Mesodermal cell (in vitro differentiated cells): ENCODE data around the gene EPG5.
A peak's percentile ranks its signal among the peaks of the same experiment; 100 is the strongest.
"Not testable (repeated sequence)": the region's sequence is repeated elsewhere in the genome, so short reads cannot be mapped to it uniquely, and the experiment has no call there.

Source experiments
- H3K27ac ChIP-seq: 2 replicates; pipeline ENCODE4 v1.7.0; 2013; ENCODE audit warnings: mild to moderate bottlenecking, low read depth, low read length, moderate library complexity; ENCODE audit not compliant: severe bottlenecking
- H3K36me3 ChIP-seq: 2 replicates; pipeline ENCODE4 v1.7.1; 2013; ENCODE audit warnings: mild to moderate bottlenecking, low read length, moderate library complexity; ENCODE audit not compliant: control insufficient read depth, insufficient read depth
- H3K4me1 ChIP-seq: one replicate; pipeline ENCODE4 v1.7.1; 2013; ENCODE audit warnings: mild to moderate bottlenecking, low read length; ENCODE audit not compliant: insufficient read depth, control insufficient read depth, poor library complexity, severe bottlenecking
- H3K4me3 ChIP-seq: 2 replicates; pipeline ENCODE4 v1.7.0; 2013; ENCODE audit warnings: low read length, control low read depth, mild to moderate bottlenecking; ENCODE audit not compliant: insufficient read depth, poor library complexity, severe bottlenecking; ENCODE audit errors: extremely low read depth
- H3K9me3 ChIP-seq: 2 replicates; pipeline ENCODE4 v1.7.1; 2013; ENCODE audit warnings: mild to moderate bottlenecking, low read length, moderate library complexity; ENCODE audit not compliant: control insufficient read depth
- WGBS, 2 experiments: methylation state at CpG; one replicate each; pipeline ENCODE4 v1.1.5; 2013; ENCODE audit warnings: missing lambda C conversion rate in 2 of 2; ENCODE audit not compliant: insufficient coverage in 2 of 2; 5-methylcytosine and 5-hydroxymethylcytosine counted together

EPG5 gene

DNA sequence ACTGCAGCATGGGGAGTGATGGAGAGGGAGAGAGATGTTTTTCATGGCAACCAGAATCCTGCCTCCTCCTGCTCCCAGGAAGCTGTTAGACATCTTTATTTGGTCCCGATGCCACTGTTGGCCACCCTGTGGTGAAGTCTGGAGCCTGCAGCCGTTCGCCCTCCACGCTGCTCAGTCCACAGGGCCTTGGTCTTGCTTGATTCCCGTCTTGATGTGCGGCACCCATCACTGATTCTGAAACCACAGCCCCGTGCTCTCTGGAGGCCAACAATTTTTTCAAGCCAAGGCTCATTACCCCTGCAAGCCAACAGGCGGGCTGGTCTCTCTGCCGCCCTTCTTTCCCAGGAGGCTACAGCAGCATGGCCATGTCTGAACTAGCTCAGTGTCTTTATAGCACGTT lies 117.1 kb downstream of the EPG5 start:
- peaks cover 44% of the 10 kb centered on the region for H3K36me3 ChIP-seq
- no peak overlapping the region for H3K27ac ChIP-seq
- peaks cover 8% of the 10 kb centered on the region for H3K4me1 ChIP-seq
- H3K4me3 ChIP-seq = no peak overlapping the region
- WGBS, 2 experiments = 85 to 88% methylated on average over 9 to 10 of the region's 10 CpGs
- no peaks in the 10 kb centered on the region for H3K9me3 ChIP-seq

GRCh38 chr18:45849529-45849928 lies 117.6 kb downstream of the EPG5 start:
- no peak overlapping the region for H3K27ac ChIP-seq
- WGBS, 2 experiments = 94 to 98% methylated on average over 6 of the region's 7 CpGs
- peaks cover 8% of the 10 kb centered on the region for H3K4me1 ChIP-seq
- H3K4me3 ChIP-seq = no peak overlapping the region
- H3K36me3 ChIP-seq = peaks cover 39% of the 10 kb centered on the region
- no peaks in the 10 kb centered on the region for H3K9me3 ChIP-seq

DNA sequence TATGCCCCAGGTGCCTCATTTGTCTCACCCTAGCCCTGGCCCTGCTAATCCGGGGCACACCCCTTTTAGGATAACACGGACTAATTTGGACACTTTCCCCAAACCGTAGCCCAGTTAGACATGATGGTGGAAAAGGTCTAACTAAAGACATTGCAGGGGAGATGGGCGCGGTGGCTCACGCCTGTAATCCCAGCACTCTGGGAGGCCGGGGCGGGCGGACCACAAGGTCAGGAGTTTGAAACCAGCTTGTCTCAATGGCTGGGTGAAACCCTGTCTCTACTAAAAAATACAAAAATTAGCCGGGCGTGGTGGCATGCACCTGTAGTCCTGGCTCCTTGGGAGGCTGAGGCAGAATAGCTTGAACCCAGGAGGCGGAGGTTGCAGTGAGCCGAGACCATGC lies 118.5 kb downstream of the EPG5 start:
- not testable (repeated sequence) for H3K4me3 ChIP-seq
- 87 to 95% methylated on average over 8 to 13 of the region's 13 CpGs for WGBS, 2 experiments

DNA sequence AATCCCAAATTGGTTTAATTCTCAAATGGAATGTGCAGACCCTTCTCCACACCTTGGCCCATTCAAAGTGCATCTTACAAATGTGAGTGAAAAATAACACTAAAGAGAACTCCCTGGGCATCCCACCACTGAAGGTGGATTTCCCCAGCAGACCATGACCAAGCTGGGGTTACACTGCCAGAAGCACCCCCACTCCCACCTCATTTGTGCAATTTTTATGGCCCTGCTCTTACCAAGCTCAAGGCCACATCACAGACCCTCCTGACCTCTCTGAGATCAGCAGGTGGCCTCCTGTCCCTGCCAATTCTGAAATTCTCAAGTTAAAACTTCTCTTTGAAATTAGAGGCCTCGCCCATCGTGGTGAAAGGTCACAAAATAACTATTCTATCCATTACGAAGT lies 120.0 kb downstream of the EPG5 start:
- Histone ChIP-seq H3K27ac (no peak overlapping the region), H3K9me3 (no peaks in the 10 kb centered on the region), H3K36me3 (peaks cover 16% of the 10 kb centered on the region), H3K4me1 (peaks cover 8% of the 10 kb centered on the region), H3K4me3 (no peak overlapping the region)
- no CpG with 5 or more reads among the region's 3 CpGs for WGBS, 2 experiments

More for the DNA sequence above, 118.5 kb downstream of the EPG5 start:
- not testable (repeated sequence) for H3K9me3 ChIP-seq, H3K27ac ChIP-seq, H3K4me1 ChIP-seq
- peaks cover 30% of the 10 kb centered on the region for H3K36me3 ChIP-seq

GRCh38 chr18:45845410-45845809 lies 121.7 kb downstream of the EPG5 start:
- H3K27ac ChIP-seq = peak overlapping the region; percentile 74
- 73 to 76% methylated on average over 7 of the region's 8 CpGs for whole genome bisulfite sequencing, 2 experiments
- no peak overlapping the region for H3K4me3 ChIP-seq
- peaks cover 8% of the 10 kb centered on the region for H3K4me1 ChIP-seq
- peaks cover 15% of the 10 kb centered on the region for H3K36me3 ChIP-seq
- no peaks in the 10 kb centered on the region for H3K9me3 ChIP-seq

- no peak overlapping the region for H3K4me3 ChIP-seq
- WGBS, 2 experiments = 96 to 97% methylated on average over 7 of the region's 7 CpGs
- peaks cover 10% of the 10 kb centered on the region for H3K4me1 ChIP-seq
- no peaks in the 10 kb centered on the region for H3K9me3 ChIP-seq
- H3K27ac ChIP-seq = peak overlapping the region; percentile 74
- H3K36me3 ChIP-seq = peaks cover 10% of the 10 kb centered on the region
These were observed 122.2 kb downstream of the EPG5 start for GRCh38 chr18:45844938-45845337.

DNA sequence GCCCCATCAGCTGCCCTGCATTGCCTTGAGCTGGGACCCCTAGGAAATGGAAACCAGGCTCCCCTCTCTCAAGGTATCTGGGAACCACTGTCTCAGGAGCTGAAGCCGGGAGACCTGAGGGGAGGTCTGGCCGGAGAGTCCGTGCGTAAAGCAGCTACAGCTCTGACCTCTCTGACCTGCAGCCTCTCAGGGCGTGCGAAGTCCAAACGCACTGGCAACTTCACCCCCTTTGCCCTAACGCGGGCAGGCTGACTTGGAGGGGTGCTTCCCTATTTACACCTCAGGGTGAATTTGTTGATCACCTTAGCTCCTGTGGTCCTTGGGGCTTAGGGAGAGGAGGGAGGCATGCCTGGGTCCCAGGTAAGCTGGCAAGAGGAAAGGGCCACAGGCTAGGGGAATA lies 124.1 kb downstream of the EPG5 start:
- no peaks in the 10 kb centered on the region for H3K9me3 ChIP-seq

DNA sequence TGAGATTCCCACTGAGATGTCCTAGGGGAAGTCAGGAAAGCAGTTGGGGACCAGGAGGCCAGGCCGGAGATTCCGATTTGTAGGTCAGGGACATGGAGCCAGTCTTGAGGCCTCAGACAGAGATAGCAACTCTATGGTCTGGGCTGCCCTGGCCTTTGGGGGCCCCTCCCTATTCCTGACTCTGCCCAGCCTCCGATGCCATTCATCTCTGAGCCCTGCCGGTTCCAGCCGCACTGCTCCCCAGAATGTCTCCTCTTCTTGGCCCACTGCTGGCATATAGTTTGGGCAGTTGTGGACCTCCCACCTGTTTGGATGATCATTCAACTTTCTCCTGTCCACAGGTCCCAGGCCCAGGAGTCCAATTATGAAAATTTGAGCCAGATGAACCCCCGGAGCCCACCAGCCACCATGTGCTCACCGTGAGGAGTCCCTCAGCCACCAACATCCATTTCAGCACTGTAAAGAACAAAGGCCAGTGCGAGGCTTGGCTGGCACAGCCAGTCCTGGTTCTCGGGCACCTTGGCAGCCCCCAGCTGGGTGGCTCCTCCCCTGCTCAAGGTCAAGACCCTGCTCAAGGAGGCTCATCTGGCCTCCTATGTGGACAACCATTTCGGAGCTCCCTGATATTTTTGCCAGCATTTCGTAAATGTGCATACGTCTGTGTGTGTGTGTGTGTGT lies 125.2 kb downstream of the EPG5 start:
- Histone ChIP-seq H3K9me3 (no peaks in the 10 kb centered on the region), H3K36me3 (no peaks in the 10 kb centered on the region), H3K27ac (no peak overlapping the region), H3K4me1 (peaks cover 10% of the 10 kb centered on the region), H3K4me3 (no peak overlapping the region)
- 90 to 93% methylated on average over 9 to 10 of the region's 12 CpGs for WGBS, 2 experiments

More for the DNA sequence above, 124.1 kb downstream of the EPG5 start:
- H3K27ac ChIP-seq = no peak overlapping the region
- 70 to 86% methylated on average over 2 to 5 of the region's 9 CpGs for WGBS, 2 experiments
- no peak overlapping the region for H3K4me3 ChIP-seq
- H3K4me1 ChIP-seq = peaks cover 10% of the 10 kb centered on the region
- H3K36me3 ChIP-seq = no peaks in the 10 kb centered on the region

DNA sequence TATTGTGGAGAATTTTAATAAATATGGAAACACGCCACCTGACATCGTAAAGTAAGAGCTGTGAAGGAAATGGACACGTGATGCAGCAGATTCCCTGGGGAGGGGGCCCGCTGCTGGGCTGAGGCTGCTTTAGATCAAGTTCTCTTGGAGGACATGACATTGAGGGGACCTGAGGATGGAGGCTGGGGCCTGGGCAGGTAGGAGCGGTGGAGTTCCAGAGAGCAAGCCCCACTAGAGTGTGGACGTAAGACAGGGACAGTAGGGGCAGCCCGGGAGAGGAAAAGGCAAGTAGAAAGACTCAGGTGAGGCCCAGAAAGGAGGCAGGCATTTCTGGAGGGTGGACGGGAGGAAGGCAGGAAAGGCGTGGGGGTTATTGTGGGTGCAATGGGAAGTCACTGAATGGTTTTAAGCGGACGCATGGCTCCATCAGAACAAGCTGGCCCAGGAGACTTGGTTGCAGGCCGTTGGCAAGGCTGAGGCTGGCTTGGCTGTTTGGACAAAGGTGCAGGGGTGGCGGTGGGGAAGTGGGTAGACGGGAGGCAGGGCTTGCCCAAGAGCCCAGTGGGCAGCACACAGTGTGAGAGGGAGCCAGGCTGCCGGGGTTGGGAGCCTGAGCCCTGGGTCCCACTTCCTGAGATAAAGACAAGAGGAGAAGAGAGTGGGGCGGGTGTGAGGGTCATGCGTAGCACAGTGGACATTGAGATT lies 125.9 kb downstream of the EPG5 start:
- H3K4me3 ChIP-seq = no peak overlapping the region
- no peaks in the 10 kb centered on the region for H3K36me3 ChIP-seq
- H3K27ac ChIP-seq = no peak overlapping the region
- H3K9me3 ChIP-seq = no peaks in the 10 kb centered on the region
- 91 to 94% methylated on average over 12 to 17 of the region's 17 CpGs for WGBS, 2 experiments
- peaks cover 10% of the 10 kb centered on the region for H3K4me1 ChIP-seq

- Histone ChIP-seq H3K4me3 (no peak overlapping the region), H3K36me3 (no peaks in the 10 kb centered on the region), H3K27ac (no peak overlapping the region), H3K9me3 (no peaks in the 10 kb centered on the region), H3K4me1 (peaks cover 3% of the 10 kb centered on the region)
- WGBS, 2 experiments = 75 to 83% methylated on average over 6 to 7 of the region's 13 CpGs
These were observed 127.4 kb downstream of the EPG5 start for GRCh38 chr18:45839414-45840395.
